ENCODE measurements around the gene ZSWIM2.
"Not testable (repeated sequence)": the region's sequence is repeated elsewhere in the genome, so short reads cannot be mapped to it uniquely, and the experiment has no call there.

The ZSWIM2 gene

GRCh38 chr2:186827411-186827810 lies 21.6 kb downstream of the ZSWIM2 start:
- DNase-seq (ENCODE audit: low read depth in 1 of 2, low spot score in 1 of 2) = no peak
- no peak for TF ChIP-seq JUND (IDR thresholded peaks at IDR 0.05; ENCODE audit: low read depth)
- in situ Hi-C loops (cut with HindIII; ENCODE audit: low pct_unique_long_range_greater_than_20kb, low sequenced_read_pairs) = no loop called here

- no peak for TF ChIP-seq JUND (IDR thresholded peaks at IDR 0.05; ENCODE audit: low read depth)
- no peak for DNase-seq (ENCODE audit: low read depth in 1 of 2, low spot score in 1 of 2)
- in situ Hi-C loops (cut with HindIII; ENCODE audit: low pct_unique_long_range_greater_than_20kb, low sequenced_read_pairs) = no loop called here
Observed at GRCh38 chr2:186822323-186822722, 26.6 kb downstream of the ZSWIM2 start.

GRCh38 chr2:186820303-186820702 lies 28.7 kb downstream of the ZSWIM2 start:
- in situ Hi-C loops (cut with HindIII; ENCODE audit: low pct_unique_long_range_greater_than_20kb, low sequenced_read_pairs) = no loop called here
- TF ChIP-seq JUND (IDR thresholded peaks at IDR 0.05; ENCODE audit: low read depth) = no peak
- no peak for DNase-seq (ENCODE audit: low read depth in 1 of 2, low spot score in 1 of 2)

- in situ Hi-C loops (cut with HindIII; ENCODE audit: low pct_unique_long_range_greater_than_20kb, low sequenced_read_pairs); DNase-seq (ENCODE audit: low read depth in 1 of 2, low spot score in 1 of 2): not testable (repeated sequence)
Observed at GRCh38 chr2:186811760-186812159, 37.2 kb downstream of the ZSWIM2 start.

GRCh38 chr2:186806591-186806990 lies 42.4 kb downstream of the ZSWIM2 start:
- in situ Hi-C loops (cut with HindIII; ENCODE audit: low pct_unique_long_range_greater_than_20kb, low sequenced_read_pairs) = no loop called here
- no peak for DNase-seq (ENCODE audit: low read depth in 1 of 2, low spot score in 1 of 2)
- no peak for TF ChIP-seq JUND (IDR thresholded peaks at IDR 0.05; ENCODE audit: low read depth)

GRCh38 chr2:186798604-186799003 lies 50.4 kb downstream of the ZSWIM2 start:
- DNase-seq (ENCODE audit: low read depth in 1 of 2, low spot score in 1 of 2); in situ Hi-C loops (cut with HindIII; ENCODE audit: low pct_unique_long_range_greater_than_20kb, low sequenced_read_pairs): not testable (repeated sequence)

GRCh38 chr2:186784930-186785329 lies 64.0 kb downstream of the ZSWIM2 start:
- in situ Hi-C loops (cut with HindIII; ENCODE audit: low pct_unique_long_range_greater_than_20kb, low sequenced_read_pairs) = no loop called here
- no peak for TF ChIP-seq JUND (IDR thresholded peaks at IDR 0.05; ENCODE audit: low read depth)
- DNase-seq (ENCODE audit: low read depth in 1 of 2, low spot score in 1 of 2) = no peak

- in situ Hi-C loops (cut with HindIII; ENCODE audit: low pct_unique_long_range_greater_than_20kb, low sequenced_read_pairs) = no loop called here
- TF ChIP-seq JUND (IDR thresholded peaks at IDR 0.05; ENCODE audit: low read depth) = no peak
- DNase-seq (ENCODE audit: low read depth in 1 of 2, low spot score in 1 of 2) = no peak
Observed at GRCh38 chr2:186783254-186783653, 65.7 kb downstream of the ZSWIM2 start.

- DNase-seq (ENCODE audit: low read depth in 1 of 2, low spot score in 1 of 2) = peak; percentile 4 to 78
- in situ Hi-C loops (cut with HindIII; ENCODE audit: low pct_unique_long_range_greater_than_20kb, low sequenced_read_pairs) = no loop called here
- TF ChIP-seq JUND (IDR thresholded peaks at IDR 0.05; ENCODE audit: low read depth) = no peak
Observed at GRCh38 chr2:186780701-186781316, 68.2 kb downstream of the ZSWIM2 start.
